K562 (cell line): ENCODE measurements around the gene LLGL1. TPM values are rescaled to one million over a fixed set of nuclear protein-coding genes. Genes with fewer than 3 reads are reported as not detected.

ENCODE experiments used
- ATAC-seq: fragments of 200-7000 bp; cut with Tn5 transposase; 3 replicates; pipeline ENCODE4 v1.9.1; 2020; ENCODE audit warnings: moderate library complexity
- BruUV-seq: library from RNA; stranded (reverse); fragments of 400-500 nt; replicated peaks from 2 replicates; lab custom pipeline; 2021; lab: Mats Ljungman, UMichigan
- CTCF ChIA-PET: fragments of 300-600 bp; formaldehyde crosslinking; extraction: SDS; loops from one replicate; lab custom pipeline; 2021; ENCODE audit warnings: low intra/inter-chr PET ratio; lab: Yijun Ruan, JAX
- POLR2A ChIA-PET: fragments of 300-600, 350-650 bp; sonication (Branson Sonifier 250); formaldehyde crosslinking; extraction: SDS; loops from one replicate; lab custom pipeline; 2021; ENCODE audit warnings: antibody characterized with exemption, inconsistent platforms; lab: Yijun Ruan, JAX
- DNase-seq, 4 experiments: peaks; one replicate each; pipeline versions ENCODE4 v3.0.0 to v3.0.0-alpha.2; 2011 to 2018; ENCODE audit warnings: low spot score in 3 of 4, mixed read lengths in 3 of 4; ENCODE audit errors: extremely low read depth in 1 of 4
- FAIRE-seq: peaks from 2 replicates; lab custom pipeline; 2011; peaks lifted over from hg19 to GRCh38; lab: Jason Lieb, UNC
- H2AFZ ChIP-seq: 2 replicates; pipeline ENCODE4 v1.6.0; 2011; ENCODE audit warnings: low read depth, low read length, control low read depth, inconsistent platforms
- H3K27ac ChIP-seq: fragments of 200-600 bp; 3 replicates; pipeline ENCODE4 v1.8.0; 2011; ENCODE audit warnings: low read depth, mild to moderate bottlenecking, control low read depth, inconsistent platforms, low read length, moderate library complexity, mixed read lengths; ENCODE audit errors: extremely low read depth
- H3K27me3 ChIP-seq, 2 experiments: fragments of 300-600 bp in 1 of 2; 2 replicates in 1 of 2; 3 replicates in 1 of 2; pipeline versions ENCODE4 v1.6.0 to v1.8.0; 2011; ENCODE audit warnings: inconsistent platforms in 2 of 2, low read length in 2 of 2, mild to moderate bottlenecking in 1 of 2, mixed read lengths in 1 of 2, moderate library complexity in 1 of 2; ENCODE audit not compliant: control insufficient read depth in 2 of 2, insufficient read depth in 2 of 2
- H3K36me3 ChIP-seq: fragments of 300-600 bp; 3 replicates; pipeline ENCODE4 v1.8.0; 2011; ENCODE audit warnings: mild to moderate bottlenecking, low read length, inconsistent platforms; ENCODE audit not compliant: control insufficient read depth, insufficient read depth
- H3K4me1 ChIP-seq, 2 experiments: fragments of 200-600 bp in 1 of 2; replicated peaks in 1 of 2; 2 replicates in 1 of 2; 3 replicates in 1 of 2; pipeline versions ENCODE4 v1.5.1 to v1.8.0; 2011; ENCODE audit warnings: inconsistent platforms in 2 of 2, low read length in 2 of 2, mild to moderate bottlenecking in 1 of 2, mixed read lengths in 1 of 2, moderate library complexity in 1 of 2; ENCODE audit not compliant: control insufficient read depth in 2 of 2, insufficient read depth in 2 of 2
- H3K4me2 ChIP-seq: 2 replicates; pipeline ENCODE4 v1.6.1; 2011; ENCODE audit warnings: low read length, control low read depth, inconsistent platforms, mixed read lengths; ENCODE audit not compliant: insufficient read depth
- H3K4me3 ChIP-seq: fragments of 200-600 bp; sonication (generic), shearing (Covaris generic); 2 replicates; pipeline ENCODE4 v1.5.1; 2016; ENCODE audit warnings: control low read depth, inconsistent platforms
- H3K79me2 ChIP-seq: fragments of 200-600 bp; 3 replicates; pipeline ENCODE4 v1.8.0; 2011; ENCODE audit warnings: low read length, inconsistent platforms; ENCODE audit not compliant: control insufficient read depth, insufficient read depth
- H3K9ac ChIP-seq, 2 experiments: 2 replicates each; pipeline versions ENCODE4 v1.6.0 to v1.6.1; 2011; ENCODE audit warnings: low read depth in 2 of 2, low read length in 2 of 2, control low read depth in 1 of 2, inconsistent platforms in 1 of 2, mild to moderate bottlenecking in 1 of 2, mixed read lengths in 1 of 2; ENCODE audit not compliant: insufficient read depth in 1 of 2
- H3K9me1 ChIP-seq: one replicate; pipeline ENCODE4 v1.6.0; 2011; ENCODE audit warnings: inconsistent platforms, mild to moderate bottlenecking, low read length, moderate library complexity; ENCODE audit not compliant: control insufficient read depth, insufficient read depth
- H3K9me3 ChIP-seq: replicated peaks from 2 replicates; pipeline ENCODE4 v1.5.1; 2011; ENCODE audit warnings: low read depth, low read length, inconsistent platforms; ENCODE audit not compliant: control insufficient read depth, insufficient read depth
- H4K20me1 ChIP-seq: replicated peaks from 2 replicates; pipeline ENCODE4 v1.6.1; 2011; ENCODE audit warnings: low read length, inconsistent platforms, mixed read lengths; ENCODE audit not compliant: control insufficient read depth, insufficient read depth
- EZH2 ChIP-seq: IDR thresholded peaks from 2 replicates; pipeline ENCODE4 v1.6.1; 2012; ENCODE audit warnings: low read depth, mild to moderate bottlenecking, inconsistent platforms, low read length, borderline replicate concordance
- GATAD2B ChIP-seq: fragments of 450-650 bp; IDR thresholded peaks from 2 replicates; pipeline ENCODE4 v1.6.1; 2017; ENCODE audit warnings: mild to moderate bottlenecking, borderline replicate concordance
- GTF2F1 ChIP-seq: IDR thresholded peaks from 2 replicates; pipeline ENCODE4 v1.6.1; 2011; ENCODE audit warnings: low read depth, low read length, improper control_type of control experiment
- HINFP ChIP-seq: fragments of 450-650 bp; conservative IDR thresholded peaks from 2 replicates; pipeline ENCODE4 v1.6.1; 2016; ENCODE audit warnings: missing genetic modification characterization, low read depth, mild to moderate bottlenecking, control low read depth, missing compliant biosample characterization
- POLR2AphosphoS5 ChIP-seq: IDR thresholded peaks from 2 replicates; pipeline ENCODE4 v1.6.1; 2011; ENCODE audit warnings: mild to moderate bottlenecking, low read depth, low read length, moderate library complexity; ENCODE audit not compliant: control insufficient read depth, insufficient read depth
- POLR2H ChIP-seq: IDR thresholded peaks from 2 replicates; pipeline ENCODE4 v1.6.1; 2016; ENCODE audit warnings: missing genetic modification characterization, low read depth, mild to moderate bottlenecking, control low read depth, missing compliant biosample characterization, moderate library complexity
- U2AF1 ChIP-seq: fragments of 200-400 bp; formaldehyde crosslinking; optimal IDR thresholded peaks from 2 replicates; pipeline ENCODE3; 2017; ENCODE audit warnings: mild to moderate bottlenecking, low read depth, low read length, moderate library complexity
- ZNF384 ChIP-seq: IDR thresholded peaks from 2 replicates; pipeline ENCODE4 v1.6.1; 2012; ENCODE audit warnings: low read depth, low read length, improper control_type of control experiment
- WGBS: fragments of 100-300 bp; shearing (Covaris generic); methylation state at CpG from one replicate; pipeline ENCODE4 v1.1.6; 2016; ENCODE audit warnings: low coverage, mixed read lengths; ENCODE audit not compliant: insufficient coverage; ENCODE audit errors: missing lambda C conversion rate; 5-methylcytosine and 5-hydroxymethylcytosine counted together
- in situ Hi-C: fragments of 300-500 bp; cut with MboI; formaldehyde crosslinking; loops from 4 replicates; pipeline ENCODE4 v1.15.0; 2018; ENCODE audit warnings: inconsistent platforms, mixed read lengths
- intact Hi-C: fragments of 100-400 bp; cut with micrococcal nuclease; formaldehyde crosslinking; loops from 2 replicates; pipeline ENCODE4 v1.14.2; 2022
- polyA plus RNA-seq, 8 experiments: library from polyadenylated mRNA; depleted of rRNA in 4 of 8; stranded (reverse) in 5 of 8; unstranded in 3 of 8; fragments of >200 nt; fragmentation: Nextera tagmentation in 2 of 8; fragmentation: Illumina TruSeq in 1 of 8; extraction: Ambion mirVana in 2 of 8; extraction: Trizol in 1 of 8; gene quantifications; 2 replicates each; pipeline versions ENCODE4 v1.2.1 to v1.2.3, GENCODE V29; 2011 to 2014; ENCODE audit warnings: inconsistent platforms in 1 of 8, missing spikeins in 1 of 8
- total RNA-seq, 7 experiments: library from RNA; depleted of rRNA in 6 of 7; stranded (reverse); fragments of >200 nt in 6 of 7; fragmentation: Illumina TruSeq in 2 of 7; extraction: Trizol in 2 of 7; gene quantifications; 2 replicates each; pipeline versions ENCODE4 v1.2.1 to v1.2.3, GENCODE V29; 2011 to 2021; ENCODE audit warnings: low replicate concordance in 1 of 7

Gene LLGL1
- total and polyA plus RNA-seq, 9 of the 15 experiments (the other 6 are each of a cell fraction or from before 2014, with no cell fraction given) = 0.11 to 12.9 (median 5.3) TPM; not detected in 1

GRCh38 chr17:18191967-18192366 is 33.5 kb upstream of the LLGL1 start (continued):
- no peak for TF ChIP-seq HINFP (tag)

GRCh38 chr17:18194394-18194793 is 31.0 kb upstream of the LLGL1 start:
- in situ Hi-C loops (no loop called here), intact Hi-C loops (no loop called here)
- DNase-seq = no peak
- Histone ChIP-seq H2AFZ (no peak overlapping the region), H3K4me1 (peaks cover 0 to 6% of the 10 kb centered on the region in 2 experiments; a peak in 1 of 5 replicates), H3K79me2 (peaks cover 79% of the 10 kb centered on the region), H3K4me3 (no peak overlapping the region), H3K4me2 (no peak overlapping the region), H3K9me1 (no peaks in the 10 kb centered on the region), H3K27me3 (no peaks in the 10 kb centered on the region), H4K20me1 (peaks cover 19% of the 10 kb centered on the region), H3K36me3 (peaks cover 85% of the 10 kb centered on the region), H3K27ac (no peak overlapping the region), H3K9me3 (no peaks in the 10 kb centered on the region), H3K9ac (no peak overlapping the region)
- ATAC-seq = no peak
- CTCF ChIA-PET = no interaction called here
- WGBS = 100% methylated on average over 2 of the region's 4 CpGs
- no TSS peak for BruUV-seq
- no peak for TF ChIP-seq POLR2H (tag)
- no peak for TF ChIP-seq U2AF1
- TF ChIP-seq EZH2 = no peak
- TF ChIP-seq ZNF384 = no peak
- no peak for TF ChIP-seq GATAD2B
- TF ChIP-seq POLR2AphosphoS5 = no peak
- no peak for TF ChIP-seq GTF2F1
- FAIRE-seq = no peak
- POLR2A ChIA-PET = interaction anchor here (1.0 kb wide), 1 partner anchor 12 kb away, joined by 3 read pairs; no protein-coding TSS in a partner anchor
